Measurements from ENCODE around the gene MDM1.

GRCh38 chr12:68348419-68348818 is 16.3 kb upstream of the MDM1 start:
- TF ChIP-seq PPARA (CRISPR knock-in tag; IDR thresholded peaks at IDR 0.05; ENCODE audit: borderline replicate concordance) (no peak), RARB (CRISPR knock-in tag; IDR thresholded peaks at IDR 0.05) (no peak), ARNTL (CRISPR knock-in tag; IDR thresholded peaks at IDR 0.05; ENCODE audit: borderline replicate concordance, low read depth) (no peak), ZNF8 (CRISPR knock-in tag; IDR thresholded peaks at IDR 0.05) (no peak), TCF4 (CRISPR knock-in tag; IDR thresholded peaks at IDR 0.05; ENCODE audit: borderline replicate concordance) (no peak), SNAI2 (CRISPR knock-in tag; IDR thresholded peaks at IDR 0.05) (no peak), PATZ1 (CRISPR knock-in tag; IDR thresholded peaks at IDR 0.05; ENCODE audit: borderline replicate concordance) (no peak), TSHZ2 (CRISPR knock-in tag; IDR thresholded peaks at IDR 0.05) (no peak)

All from SK-N-SH treated with all-trans-retinoic acid at 6 μM for 48 hours (cell line).